ENCODE measurements around the gene DNAH14. TPM values are rescaled to one million over a fixed set of nuclear protein-coding genes. Genes with fewer than 3 reads are reported as not detected.
A peak's percentile ranks its signal among the peaks of the same experiment; 100 is the strongest.

Gene DNAH14
- total and polyA plus RNA-seq, 2 of the 13 experiments (the other 11 are each of a cell fraction or from before 2014, with no cell fraction given), result 4.5 to 27.5 TPM

- peak; percentile 99 for TF ChIP-seq ZNF546 (CRISPR knock-in tag; conservative IDR thresholded peaks at IDR 0.05)
- peak; percentile 90; the same call in 1 of the 2 replicates for TF ChIP-seq ZNF235 (CRISPR knock-in tag; IDR thresholded peaks at IDR 0.05; ENCODE audit: borderline replicate concordance)
- peak; percentile 91; the same call in 1 of the 2 replicates for TF ChIP-seq ZNF724P (CRISPR knock-in tag; IDR thresholded peaks at IDR 0.05; ENCODE audit: borderline replicate concordance)
- TF ChIP-seq, protein P1, sequence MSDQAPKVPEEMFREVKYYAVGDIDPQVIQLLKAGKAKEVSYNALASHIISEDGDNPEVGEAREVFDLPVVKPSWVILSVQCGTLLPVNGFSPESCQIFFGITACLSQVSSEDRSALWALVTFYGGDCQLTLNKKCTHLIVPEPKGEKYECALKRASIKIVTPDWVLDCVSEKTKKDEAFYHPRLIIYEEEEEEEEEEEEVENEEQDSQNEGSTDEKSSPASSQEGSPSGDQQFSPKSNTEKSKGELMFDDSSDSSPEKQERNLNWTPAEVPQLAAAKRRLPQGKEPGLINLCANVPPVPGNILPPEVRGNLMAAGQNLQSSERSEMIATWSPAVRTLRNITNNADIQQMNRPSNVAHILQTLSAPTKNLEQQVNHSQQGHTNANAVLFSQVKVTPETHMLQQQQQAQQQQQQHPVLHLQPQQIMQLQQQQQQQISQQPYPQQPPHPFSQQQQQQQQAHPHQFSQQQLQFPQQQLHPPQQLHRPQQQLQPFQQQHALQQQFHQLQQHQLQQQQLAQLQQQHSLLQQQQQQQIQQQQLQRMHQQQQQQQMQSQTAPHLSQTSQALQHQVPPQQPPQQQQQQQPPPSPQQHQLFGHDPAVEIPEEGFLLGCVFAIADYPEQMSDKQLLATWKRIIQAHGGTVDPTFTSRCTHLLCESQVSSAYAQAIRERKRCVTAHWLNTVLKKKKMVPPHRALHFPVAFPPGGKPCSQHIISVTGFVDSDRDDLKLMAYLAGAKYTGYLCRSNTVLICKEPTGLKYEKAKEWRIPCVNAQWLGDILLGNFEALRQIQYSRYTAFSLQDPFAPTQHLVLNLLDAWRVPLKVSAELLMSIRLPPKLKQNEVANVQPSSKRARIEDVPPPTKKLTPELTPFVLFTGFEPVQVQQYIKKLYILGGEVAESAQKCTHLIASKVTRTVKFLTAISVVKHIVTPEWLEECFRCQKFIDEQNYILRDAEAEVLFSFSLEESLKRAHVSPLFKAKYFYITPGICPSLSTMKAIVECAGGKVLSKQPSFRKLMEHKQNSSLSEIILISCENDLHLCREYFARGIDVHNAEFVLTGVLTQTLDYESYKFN (CRISPR knock-in tag; conservative IDR thresholded peaks at IDR 0.05), result peak; percentile 34; the same call in 1 of the 2 replicates
- TF ChIP-seq, protein P2, sequence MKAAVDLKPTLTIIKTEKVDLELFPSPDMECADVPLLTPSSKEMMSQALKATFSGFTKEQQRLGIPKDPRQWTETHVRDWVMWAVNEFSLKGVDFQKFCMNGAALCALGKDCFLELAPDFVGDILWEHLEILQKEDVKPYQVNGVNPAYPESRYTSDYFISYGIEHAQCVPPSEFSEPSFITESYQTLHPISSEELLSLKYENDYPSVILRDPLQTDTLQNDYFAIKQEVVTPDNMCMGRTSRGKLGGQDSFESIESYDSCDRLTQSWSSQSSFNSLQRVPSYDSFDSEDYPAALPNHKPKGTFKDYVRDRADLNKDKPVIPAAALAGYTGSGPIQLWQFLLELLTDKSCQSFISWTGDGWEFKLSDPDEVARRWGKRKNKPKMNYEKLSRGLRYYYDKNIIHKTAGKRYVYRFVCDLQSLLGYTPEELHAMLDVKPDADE (CRISPR knock-in tag; IDR thresholded peaks at IDR 0.05), result peak; percentile 89
- peak; percentile 94 for TF ChIP-seq ZNF274 (CRISPR knock-in tag; IDR thresholded peaks at IDR 0.05)
- TF ChIP-seq POLR2A (IDR thresholded peaks at IDR 0.05; ENCODE audit: insufficient read depth in 1 of 2, low read depth in 2 of 2, low read length in 2 of 2), result peak; percentile 54 to 90; a peak in 3 of 4 replicates
- TF ChIP-seq ZNF782 (CRISPR knock-in tag; IDR thresholded peaks at IDR 0.05; ENCODE audit: borderline replicate concordance), result peak; percentile 95
- TF ChIP-seq, protein P3, sequence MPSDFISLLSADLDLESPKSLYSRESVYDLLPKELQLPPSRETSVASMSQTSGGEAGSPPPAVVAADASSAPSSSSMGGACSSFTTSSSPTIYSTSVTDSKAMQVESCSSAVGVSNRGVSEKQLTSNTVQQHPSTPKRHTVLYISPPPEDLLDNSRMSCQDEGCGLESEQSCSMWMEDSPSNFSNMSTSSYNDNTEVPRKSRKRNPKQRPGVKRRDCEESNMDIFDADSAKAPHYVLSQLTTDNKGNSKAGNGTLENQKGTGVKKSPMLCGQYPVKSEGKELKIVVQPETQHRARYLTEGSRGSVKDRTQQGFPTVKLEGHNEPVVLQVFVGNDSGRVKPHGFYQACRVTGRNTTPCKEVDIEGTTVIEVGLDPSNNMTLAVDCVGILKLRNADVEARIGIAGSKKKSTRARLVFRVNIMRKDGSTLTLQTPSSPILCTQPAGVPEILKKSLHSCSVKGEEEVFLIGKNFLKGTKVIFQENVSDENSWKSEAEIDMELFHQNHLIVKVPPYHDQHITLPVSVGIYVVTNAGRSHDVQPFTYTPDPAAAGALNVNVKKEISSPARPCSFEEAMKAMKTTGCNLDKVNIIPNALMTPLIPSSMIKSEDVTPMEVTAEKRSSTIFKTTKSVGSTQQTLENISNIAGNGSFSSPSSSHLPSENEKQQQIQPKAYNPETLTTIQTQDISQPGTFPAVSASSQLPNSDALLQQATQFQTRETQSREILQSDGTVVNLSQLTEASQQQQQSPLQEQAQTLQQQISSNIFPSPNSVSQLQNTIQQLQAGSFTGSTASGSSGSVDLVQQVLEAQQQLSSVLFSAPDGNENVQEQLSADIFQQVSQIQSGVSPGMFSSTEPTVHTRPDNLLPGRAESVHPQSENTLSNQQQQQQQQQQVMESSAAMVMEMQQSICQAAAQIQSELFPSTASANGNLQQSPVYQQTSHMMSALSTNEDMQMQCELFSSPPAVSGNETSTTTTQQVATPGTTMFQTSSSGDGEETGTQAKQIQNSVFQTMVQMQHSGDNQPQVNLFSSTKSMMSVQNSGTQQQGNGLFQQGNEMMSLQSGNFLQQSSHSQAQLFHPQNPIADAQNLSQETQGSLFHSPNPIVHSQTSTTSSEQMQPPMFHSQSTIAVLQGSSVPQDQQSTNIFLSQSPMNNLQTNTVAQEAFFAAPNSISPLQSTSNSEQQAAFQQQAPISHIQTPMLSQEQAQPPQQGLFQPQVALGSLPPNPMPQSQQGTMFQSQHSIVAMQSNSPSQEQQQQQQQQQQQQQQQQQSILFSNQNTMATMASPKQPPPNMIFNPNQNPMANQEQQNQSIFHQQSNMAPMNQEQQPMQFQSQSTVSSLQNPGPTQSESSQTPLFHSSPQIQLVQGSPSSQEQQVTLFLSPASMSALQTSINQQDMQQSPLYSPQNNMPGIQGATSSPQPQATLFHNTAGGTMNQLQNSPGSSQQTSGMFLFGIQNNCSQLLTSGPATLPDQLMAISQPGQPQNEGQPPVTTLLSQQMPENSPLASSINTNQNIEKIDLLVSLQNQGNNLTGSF (CRISPR knock-in tag; IDR thresholded peaks at IDR 0.05), result peak; percentile 94
- peak; percentile 71 for TF ChIP-seq SRSF1 (optimal IDR thresholded peaks at IDR 0.05; ENCODE audit: low read depth, low read length)
- TF ChIP-seq ZMAT3 (CRISPR knock-in tag; conservative IDR thresholded peaks at IDR 0.05), result peak; percentile 94
- 0 out of 2 replicates have a peak, but pooled peaks have one; percentile 15 for TF ChIP-seq BCL6 (CRISPR knock-in tag; IDR thresholded peaks at IDR 0.05)
- TF ChIP-seq, protein P4, sequence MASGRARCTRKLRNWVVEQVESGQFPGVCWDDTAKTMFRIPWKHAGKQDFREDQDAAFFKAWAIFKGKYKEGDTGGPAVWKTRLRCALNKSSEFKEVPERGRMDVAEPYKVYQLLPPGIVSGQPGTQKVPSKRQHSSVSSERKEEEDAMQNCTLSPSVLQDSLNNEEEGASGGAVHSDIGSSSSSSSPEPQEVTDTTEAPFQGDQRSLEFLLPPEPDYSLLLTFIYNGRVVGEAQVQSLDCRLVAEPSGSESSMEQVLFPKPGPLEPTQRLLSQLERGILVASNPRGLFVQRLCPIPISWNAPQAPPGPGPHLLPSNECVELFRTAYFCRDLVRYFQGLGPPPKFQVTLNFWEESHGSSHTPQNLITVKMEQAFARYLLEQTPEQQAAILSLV (CRISPR knock-in tag; IDR thresholded peaks at IDR 0.05; ENCODE audit: borderline replicate concordance), result peak; percentile 96
- TF ChIP-seq FOXA1 (IDR thresholded peaks at IDR 0.05), result no peak
- TF ChIP-seq FOXA1 (CRISPR knock-in tag; IDR thresholded peaks at IDR 0.05), result 0 out of 2 replicates have a peak, but pooled peaks have one; percentile 17
- no peak for TF ChIP-seq PCBP1 (IDR thresholded peaks at IDR 0.05; ENCODE audit: borderline replicate concordance, low read depth, low read length)
- no peak for TF ChIP-seq CCAR2 (optimal IDR thresholded peaks at IDR 0.05; ENCODE audit: low read depth, low read length)
Observed at GRCh38 chr1:224929335-224930237, at the start of gene DNAH14 (continued).
